Spleen (tissue), 11 donors: ENCODE results near the gene UNC119. TPM values are rescaled to one million over a fixed set of nuclear protein-coding genes. Genes with fewer than 3 reads are reported as not detected.

Experiments used
- DNase-seq: peaks from one replicate; pipeline ENCODE4 v3.0.0-alpha.2; 2020
- H3K27ac ChIP-seq, 8 donors: fragments of 200-600 bp; sonication (generic) in 7 of 8; 1 replicate in 4 of 8; 2 replicates in 4 of 8; pipeline versions ENCODE4 v1.5.0 to v1.8.0; 2016 to 2021; ENCODE audit warnings: inconsistent platforms in 4 of 8, mild to moderate bottlenecking in 4 of 8, moderate library complexity in 1 of 8
- H3K27me3 ChIP-seq, 7 donors: fragments of 200-600 bp; sonication (generic) in 6 of 7; replicated peaks in 1 of 7; 1 replicate in 4 of 7; 2 replicates in 3 of 7; pipeline versions ENCODE4 v1.5.0 to v1.8.0; 2016 to 2021; ENCODE audit warnings: inconsistent platforms in 3 of 7, mild to moderate bottlenecking in 1 of 7
- H3K36me3 ChIP-seq, 6 donors: fragments of 200-600 bp; sonication (generic) in 5 of 6; 1 replicate in 4 of 6; 2 replicates in 2 of 6; pipeline versions ENCODE4 v1.5.0 to v1.8.0; 2016 to 2021; ENCODE audit warnings: inconsistent platforms in 2 of 6
- H3K4me1 ChIP-seq, 6 donors: fragments of 200-600 bp; sonication (generic) in 5 of 6; 1 replicate in 3 of 6; 2 replicates in 3 of 6; pipeline versions ENCODE4 v1.5.0 to v1.8.0; 2016 to 2021; ENCODE audit warnings: inconsistent platforms in 3 of 6
- H3K4me3 ChIP-seq, 8 donors: fragments of 200-600 bp; sonication (generic) in 7 of 8; 1 replicate in 4 of 8; 2 replicates in 4 of 8; pipeline versions ENCODE4 v1.5.0 to v1.8.0; 2016 to 2021; ENCODE audit warnings: inconsistent platforms in 4 of 8, mild to moderate bottlenecking in 4 of 8, moderate library complexity in 2 of 8
- H3K9me3 ChIP-seq, 8 donors: fragments of 200-600 bp; sonication (generic) in 7 of 8; 1 replicate in 4 of 8; 2 replicates in 4 of 8; pipeline versions ENCODE4 v1.5.0 to v1.8.0; 2016 to 2021; ENCODE audit warnings: inconsistent platforms in 4 of 8
- CTCF ChIP-seq, 11 experiments: fragments of 200-600 bp in 7 of 11; fragments of 450-650 bp in 4 of 11; sonication (generic) in 4 of 11; IDR thresholded peaks in 8 of 11; conservative IDR thresholded peaks in 3 of 11; 1 replicate in 7 of 11; 2 replicates in 4 of 11; pipeline versions ENCODE4 v1.4.0 to v1.8.0; 2016 to 2021; ENCODE audit warnings: antibody characterized with exemption in 11 of 11, inconsistent platforms in 4 of 11, mild to moderate bottlenecking in 1 of 11
- POLR2A ChIP-seq, 3 donors: fragments of 450-650 bp; IDR thresholded peaks; one replicate each; pipeline ENCODE4 v1.5.1; 2017; ENCODE audit warnings: antibody characterized with exemption in 3 of 3, mild to moderate bottlenecking in 1 of 3
- POLR2AphosphoS5 ChIP-seq, 3 donors: sonication (generic); formaldehyde crosslinking; IDR thresholded peaks; one replicate each; pipeline ENCODE4 v1.5.1; 2017; ENCODE audit warnings: antibody characterized with exemption in 3 of 3
- WGBS, 5 donors: extraction: QIAGEN DNeasy Blood & Tissue Kit in 3 of 5; methylation state at CpG; one replicate each; pipeline versions ENCODE4 v1.1.5 to v1.1.7; 2013 to 2018; 5-methylcytosine and 5-hydroxymethylcytosine counted together
- intact Hi-C: fragments of 100-400 bp; cut with DNase I; formaldehyde crosslinking; loops from one replicate; pipeline ENCODE4 v1.15.0; 2023; ENCODE audit warnings: low total_unique reads
- polyA plus RNA-seq, 3 donors: library from polyadenylated mRNA; stranded (reverse); fragments of 200-250 nt; gene quantifications; one replicate each; pipeline ENCODE4 v1.2.1, GENCODE V29; 2013
- total RNA-seq, 7 donors: library from RNA; depleted of rRNA in 3 of 7; stranded (reverse); fragments of >200 nt in 3 of 7; fragmentation: NEBNext Ultra II Directional in 4 of 7; extraction: Animal tissue kit (Norgen Biotek cat#: 25700) in 4 of 7; gene quantifications; one replicate each; pipeline versions ENCODE4 v1.1.0 to v1.2.1, GENCODE V29; 2016 to 2021
- donor health status: healthy with polysubstance abuse.
- donor health status: DM: no; HTN: no; CAD: no; lungs with moderate emphysema.
- donor health status: DM: no; HTN: no; CAD: no.
- donor health status: Bipolar disorder and iron deficiency.
- donor health status: healthy.
- donor health status: DM: no; HTN: no; CAD: no.
- donor health status: DM: yes; HTN: yes; CAD: no.

The UNC119 gene
- total and polyA plus RNA-seq, 10 donors: 41.5 to 76.0 (median 62.4) TPM

DNA sequence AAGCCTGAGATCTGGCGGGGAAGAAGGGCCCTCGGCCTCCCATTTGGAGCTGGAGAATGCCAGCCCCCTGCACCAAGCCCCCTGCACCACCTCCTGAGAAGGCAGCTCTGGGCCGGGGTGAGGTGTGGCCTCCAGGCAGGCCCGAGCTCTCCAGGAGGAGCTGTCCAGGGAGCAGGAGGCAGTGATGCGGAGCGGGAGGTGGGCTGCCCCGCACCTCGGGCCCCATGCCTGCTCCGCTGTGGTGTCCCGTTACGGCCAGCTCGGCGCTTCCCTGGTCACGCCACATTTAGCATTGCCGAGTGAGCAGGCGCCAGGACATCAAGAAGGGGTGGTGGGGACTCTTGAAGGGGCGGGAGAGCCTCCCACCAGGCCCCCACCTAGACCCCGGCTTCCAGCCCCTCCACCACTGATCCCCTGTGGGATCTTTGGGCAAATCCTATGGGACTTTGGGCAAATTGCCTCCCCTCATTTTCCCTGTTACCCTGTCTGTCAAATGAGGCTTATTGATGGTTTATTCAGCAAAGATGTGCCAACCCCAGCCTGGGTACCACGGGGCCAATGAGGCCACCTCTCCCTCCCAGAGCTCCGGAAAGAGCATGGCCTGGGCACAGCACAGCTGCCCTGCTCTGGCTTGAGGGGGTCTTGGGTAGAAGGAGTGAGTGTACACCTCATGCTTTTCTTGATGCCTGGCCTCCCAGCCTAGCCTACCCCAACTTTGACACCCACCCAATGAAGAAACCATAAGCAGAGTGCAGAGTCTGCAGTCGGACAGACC, 30.9 kb downstream of the UNC119 start:
- 83 to 94% (median 88%) methylated on average over 14 to 21 of the region's 21 CpGs for WGBS, 5 donors
- no peak for DNase-seq
- TF ChIP-seq POLR2AphosphoS5 (IDR thresholded peaks at IDR 0.05) (no peak), CTCF (IDR thresholded peaks at IDR 0.05 in 8 of 11, conservative IDR thresholded peaks at IDR 0.05 in 3 of 11) (no peak), POLR2A (IDR thresholded peaks at IDR 0.05) (no peak)

GRCh38 chr17:28520687-28521086, 31.7 kb downstream of the UNC119 start:
- Histone ChIP-seq H3K36me3 (no peaks in the 10 kb centered on the region), H3K4me1 (peaks cover 0 to 9% (median 2%) of the 10 kb centered on the region in 6 donors), H3K27me3 (no peaks in the 10 kb centered on the region), H3K27ac (no peak overlapping the region), H3K4me3 (no peak overlapping the region), H3K9me3 (no peaks in the 10 kb centered on the region)
- DNase-seq: no peak
- TF ChIP-seq POLR2AphosphoS5 (IDR thresholded peaks at IDR 0.05): no peak
- no peak for TF ChIP-seq CTCF (IDR thresholded peaks at IDR 0.05 in 8 of 11, conservative IDR thresholded peaks at IDR 0.05 in 3 of 11)
- TF ChIP-seq POLR2A (IDR thresholded peaks at IDR 0.05): no peak
- 70 to 89% (median 79%) methylated on average over 4 to 6 of the region's 6 CpGs for WGBS, 5 donors
- intact Hi-C loops: no loop called here

More for the DNA sequence above, 30.9 kb downstream of the UNC119 start:
- Histone ChIP-seq H3K4me3 (no peak overlapping the region), H3K4me1 (peaks cover 0 to 9% (median 2%) of the 10 kb centered on the region in 6 donors), H3K27ac (no peak overlapping the region), H3K27me3 (no peaks in the 10 kb centered on the region), H3K36me3 (no peaks in the 10 kb centered on the region), H3K9me3 (no peaks in the 10 kb centered on the region)
- intact Hi-C loops: no loop called here

GRCh38 chr17:28519236-28519635, 33.2 kb downstream of the UNC119 start:
- WGBS, 5 donors: 22 to 39% (median 25%) methylated on average over 5 of the region's 5 CpGs
- Histone ChIP-seq H3K4me1 (peaks cover 0 to 9% (median 2%) of the 10 kb centered on the region in 6 donors), H3K9me3 (no peaks in the 10 kb centered on the region), H3K27me3 (no peaks in the 10 kb centered on the region), H3K4me3 (no peak overlapping the region), H3K36me3 (no peaks in the 10 kb centered on the region), H3K27ac (no peak overlapping the region)
- intact Hi-C loops: no loop called here
- no peak for TF ChIP-seq POLR2AphosphoS5 (IDR thresholded peaks at IDR 0.05)
- no peak for TF ChIP-seq CTCF (IDR thresholded peaks at IDR 0.05 in 8 of 11, conservative IDR thresholded peaks at IDR 0.05 in 3 of 11)
- TF ChIP-seq POLR2A (IDR thresholded peaks at IDR 0.05): no peak
- DNase-seq: no peak

DNA sequence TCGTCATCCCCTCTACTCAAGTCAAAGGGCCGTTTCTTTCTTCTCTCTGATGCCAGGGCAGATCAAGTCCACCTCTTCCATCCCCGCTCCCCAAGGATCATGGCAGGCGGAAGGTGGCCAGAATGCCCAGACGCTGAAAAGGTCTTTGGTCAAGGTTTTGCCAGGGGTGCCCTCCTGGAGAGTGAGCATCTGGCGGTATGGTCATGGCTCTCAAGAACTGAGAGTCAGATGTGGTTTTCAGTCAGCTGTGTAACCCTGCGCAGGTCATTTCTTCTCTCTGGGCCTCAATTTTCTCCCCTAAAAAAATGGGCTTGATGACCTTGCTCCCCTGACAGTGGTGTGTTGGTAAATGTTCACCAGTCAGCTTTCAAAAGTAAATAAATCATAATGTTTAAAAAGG, 33.8 kb downstream of the UNC119 start:
- H3K4me1 ChIP-seq: peaks cover 0 to 9% (median 2%) of the 10 kb centered on the region in 6 donors
- intact Hi-C loops: no loop called here
- no peak overlapping the region for H3K27ac ChIP-seq
- peaks cover 0 to 4% (median 0%) of the 10 kb centered on the region in 7 donors for H3K27me3 ChIP-seq
- H3K4me3 ChIP-seq: no peak overlapping the region
- no peaks in the 10 kb centered on the region for H3K36me3 ChIP-seq
- WGBS, 5 donors: 71 to 87% (median 77%) methylated on average over 7 of the region's 7 CpGs
- TF ChIP-seq POLR2A (IDR thresholded peaks at IDR 0.05) (no peak), POLR2AphosphoS5 (IDR thresholded peaks at IDR 0.05) (no peak), CTCF (IDR thresholded peaks at IDR 0.05 in 8 of 11, conservative IDR thresholded peaks at IDR 0.05 in 3 of 11) (no peak)
- no peak for DNase-seq
- H3K9me3 ChIP-seq: no peaks in the 10 kb centered on the region
